HepG2 (cell line): ENCODE measurements around the gene THOP1. TPM values are rescaled to one million over a fixed set of nuclear protein-coding genes. Genes with fewer than 3 reads are reported as not detected.

ENCODE experiments used
- ATAC-seq: fragments of 200-7000 bp; cut with Tn5 transposase; 3 replicates; pipeline ENCODE4 v1.9.1; 2020; ENCODE audit warnings: mild to moderate bottlenecking, moderate library complexity
- BruUV-seq: library from RNA; stranded (reverse); fragments of 400-500 nt; replicated peaks from 2 replicates; lab custom pipeline; 2021; lab: Mats Ljungman, UMichigan
- CTCF ChIA-PET: fragments of 300-600 bp; formaldehyde crosslinking; extraction: SDS; loops from one replicate; lab custom pipeline; 2021; ENCODE audit warnings: low total read pairs, inconsistent platforms, low intra/inter-chr PET ratio; lab: Yijun Ruan, JAX
- POLR2A ChIA-PET: fragments of 350-600 bp; sonication (Branson Sonifier 250); formaldehyde crosslinking; loops from one replicate; lab custom pipeline; 2020; ENCODE audit warnings: antibody characterized with exemption, inconsistent platforms; lab: Yijun Ruan, JAX
- DNase-seq: peaks from one replicate; pipeline ENCODE4 v3.0.0-alpha.2; 2015; ENCODE audit warnings: low spot score
- FAIRE-seq: peaks from 3 replicates; lab custom pipeline; 2011; peaks lifted over from hg19 to GRCh38; lab: Jason Lieb, UNC
- H2AFZ ChIP-seq: one replicate; pipeline ENCODE4 v1.6.1; 2011; ENCODE audit warnings: low read length, inconsistent platforms
- H3K27ac ChIP-seq: fragments of 300-600 bp; 3 replicates; pipeline ENCODE4 v1.8.0; 2011; ENCODE audit warnings: mixed run types, mild to moderate bottlenecking, mixed read lengths, low read length, inconsistent platforms; ENCODE audit not compliant: insufficient read depth; ENCODE audit errors: extremely low read length
- H3K27me3 ChIP-seq, 2 experiments: fragments of 200-600 bp in 1 of 2; 2 replicates in 1 of 2; 3 replicates in 1 of 2; pipeline versions ENCODE4 v1.6.0 to v1.8.0; 2011; ENCODE audit warnings: low read length in 2 of 2, mild to moderate bottlenecking in 2 of 2, moderate library complexity in 2 of 2, inconsistent platforms in 1 of 2; ENCODE audit not compliant: insufficient read depth in 2 of 2, control insufficient read depth in 1 of 2
- H3K36me3 ChIP-seq, 2 experiments: fragments of 200-600 bp in 1 of 2; replicated peaks in 1 of 2; 2 replicates in 1 of 2; 3 replicates in 1 of 2; pipeline versions ENCODE4 v1.5.1 to v1.8.0; 2011; ENCODE audit warnings: low read length in 2 of 2, inconsistent platforms in 1 of 2; ENCODE audit not compliant: insufficient read depth in 2 of 2, control insufficient read depth in 1 of 2
- H3K4me1 ChIP-seq: 2 replicates; pipeline ENCODE4 v1.5.1; 2012; ENCODE audit warnings: low read length, inconsistent platforms; ENCODE audit not compliant: insufficient read depth
- H3K4me2 ChIP-seq: 2 replicates; pipeline ENCODE4 v1.6.0; 2011; ENCODE audit warnings: low read depth, low read length, inconsistent platforms
- H3K4me3 ChIP-seq, 3 experiments: fragments of 200-600 bp in 1 of 3; sonication (generic), shearing (Covaris generic) in 1 of 3; replicated peaks in 1 of 3; 2 replicates each; pipeline ENCODE4 v1.5.1; 2011 to 2016; ENCODE audit warnings: low read length in 3 of 3, inconsistent platforms in 2 of 3, low read depth in 2 of 3, mild to moderate bottlenecking in 2 of 3, control low read depth in 1 of 3, mixed read lengths in 1 of 3; ENCODE audit not compliant: insufficient read depth in 1 of 3
- H3K79me2 ChIP-seq: one replicate; pipeline ENCODE4 v1.6.1; 2011; ENCODE audit warnings: low read length, inconsistent platforms; ENCODE audit not compliant: insufficient read depth
- H3K9ac ChIP-seq: 2 replicates; pipeline ENCODE4 v1.6.0; 2011; ENCODE audit warnings: mild to moderate bottlenecking, low read depth, low read length, inconsistent platforms; ENCODE audit not compliant: insufficient read depth
- H3K9me3 ChIP-seq: 2 replicates; pipeline ENCODE4 v1.5.1; 2012; ENCODE audit warnings: mild to moderate bottlenecking, low read length
- H4K20me1 ChIP-seq: 2 replicates; pipeline ENCODE4 v1.6.0; 2011; ENCODE audit warnings: inconsistent platforms, mild to moderate bottlenecking, low read length, moderate library complexity; ENCODE audit not compliant: insufficient read depth
- ATF7-NPFF ChIP-seq: sonication (generic); formaldehyde crosslinking; IDR thresholded peaks from 2 replicates; pipeline ENCODE4 v1.8.1; 2023; ENCODE audit warnings: mild to moderate bottlenecking, low read depth, missing genetic modification reagents, moderate library complexity
- HNRNPK ChIP-seq: fragments of 200-400 bp; formaldehyde crosslinking; IDR thresholded peaks from 2 replicates; pipeline ENCODE4 v1.6.1; 2018; ENCODE audit warnings: low read length, low read depth, moderate library complexity, mild to moderate bottlenecking; ENCODE audit not compliant: poor library complexity, severe bottlenecking
- RBAK ChIP-seq: sonication (generic); formaldehyde crosslinking; IDR thresholded peaks from 2 replicates; pipeline ENCODE4 v1.5.1; 2020; ENCODE audit warnings: mild to moderate bottlenecking, missing genetic modification reagents
- RELA ChIP-seq: sonication (generic); formaldehyde crosslinking; IDR thresholded peaks from 2 replicates; pipeline ENCODE4 v1.4.0; 2020; ENCODE audit warnings: missing genetic modification reagents
- TARDBP ChIP-seq: sonication (generic); formaldehyde crosslinking; IDR thresholded peaks from 2 replicates; pipeline ENCODE4 v1.8.0; 2022; ENCODE audit warnings: mild to moderate bottlenecking, missing genetic modification reagents
- TBX2 ChIP-seq: sonication (generic); formaldehyde crosslinking; IDR thresholded peaks from 2 replicates; pipeline ENCODE4 v1.5.0; 2020; ENCODE audit warnings: missing genetic modification reagents, mild to moderate bottlenecking, borderline replicate concordance
- TCF12 ChIP-seq, 2 experiments: fragments of 450-650 bp in 1 of 2; sonication (generic) in 1 of 2; formaldehyde crosslinking in 1 of 2; IDR thresholded peaks; 2 replicates each; pipeline versions ENCODE4 v1.6.1 to v1.8.0; 2017 to 2022; ENCODE audit warnings: antibody characterized with exemption in 1 of 2, mild to moderate bottlenecking in 1 of 2, missing genetic modification reagents in 1 of 2, moderate library complexity in 1 of 2
- ZFY ChIP-seq: sonication (generic); formaldehyde crosslinking; IDR thresholded peaks from 2 replicates; pipeline ENCODE4 v1.4.0; 2020; ENCODE audit warnings: missing genetic modification reagents
- ZNF101 ChIP-seq: sonication (generic); formaldehyde crosslinking; IDR thresholded peaks from 2 replicates; pipeline ENCODE4 v1.4.0; 2020; ENCODE audit warnings: mild to moderate bottlenecking, low read depth, missing genetic modification reagents, borderline replicate concordance
- WGBS: methylation state at CpG from one replicate; pipeline ENCODE4 v1.1.6; 2017; ENCODE audit warnings: low lambda C conversion rate; 5-methylcytosine and 5-hydroxymethylcytosine counted together
- in situ Hi-C: cut with HindIII; loops from 2 replicates; pipeline ENCODE4 v1.10.0; 2017; ENCODE audit warnings: low pct_unique_long_range_greater_than_20kb; ENCODE audit not compliant: extremely low pct_ligation_motif_present
- intact Hi-C: fragments of 100-400 bp; cut with micrococcal nuclease; formaldehyde crosslinking; loops from one replicate; pipeline ENCODE4 v1.10.0; 2022; ENCODE audit not compliant: unreplicated experiment
- polyA plus RNA-seq, 8 experiments: library from polyadenylated mRNA; depleted of rRNA in 3 of 8; stranded (reverse) in 7 of 8; unstranded in 1 of 8; fragments of >200 nt; fragmentation: Illumina TruSeq in 4 of 8; extraction: Trizol in 4 of 8; gene quantifications; 2 replicates each; pipeline versions ENCODE4 v1.2.1 to v1.2.3, GENCODE V29; 2011 to 2016; ENCODE audit warnings: low read depth in 4 of 8, missing spikeins in 1 of 8, mixed read lengths in 1 of 8; ENCODE audit not compliant: insufficient read depth in 1 of 8
- total RNA-seq, 5 experiments: library from RNA; depleted of rRNA; stranded (reverse); fragments of >200 nt; fragmentation: Illumina TruSeq; extraction: Trizol; gene quantifications; 2 replicates each; pipeline ENCODE4 v1.2.3, GENCODE V29; 2016; ENCODE audit warnings: low read depth in 1 of 5

Gene THOP1
- total and polyA plus RNA-seq, 2 of the 13 experiments (the other 11 are each of a cell fraction or from before 2014, with no cell fraction given), result 74.4 to 116 TPM

GRCh38 chr19:2805991-2806649, 20.8 kb downstream of the THOP1 start:
- Histone ChIP-seq H4K20me1 (no peaks in the 10 kb centered on the region), H3K4me1 (peaks cover 9% of the 10 kb centered on the region), H3K4me3 (no peak overlapping the region), H2AFZ (no peak overlapping the region), H3K27ac (no peak overlapping the region), H3K4me2 (no peak overlapping the region), H3K9me3 (no peaks in the 10 kb centered on the region), H3K36me3 (peaks cover 24 to 62% of the 10 kb centered on the region in 2 experiments; a peak in 4 of 5 replicates), H3K79me2 (no peaks in the 10 kb centered on the region), H3K27me3 (no peaks in the 10 kb centered on the region), H3K9ac (no peak overlapping the region)
- intact Hi-C loops, result no loop called here
- ATAC-seq, result no peak
- 97% methylated on average over 18 of the region's 23 CpGs for WGBS
- ChIA-PET POLR2A (no interaction called here), CTCF (no interaction called here)
- FAIRE-seq, result no peak
- DNase-seq, result no peak
- TF ChIP-seq RELA (CRISPR knock-in tag), result no peak
- TF ChIP-seq RBAK, result no peak
- TF ChIP-seq TARDBP (CRISPR knock-in tag), result no peak
- TF ChIP-seq ZNF101 (CRISPR knock-in tag), result no peak
- TF ChIP-seq HNRNPK, result no peak
- TF ChIP-seq ZFY, result no peak
- no TSS peak for BruUV-seq
- in situ Hi-C loops, result no loop called here

GRCh38 chr19:2806736-2807378, 21.6 kb downstream of the THOP1 start:
- Histone ChIP-seq H4K20me1 (no peaks in the 10 kb centered on the region), H3K79me2 (no peaks in the 10 kb centered on the region), H3K4me1 (peaks cover 16% of the 10 kb centered on the region)
- FAIRE-seq (no peak), DNase-seq (no peak)
- WGBS, result 98% methylated on average over 15 of the region's 34 CpGs
- in situ Hi-C loops, result no loop called here
- intact Hi-C loops, result no loop called here
- no peak for TF ChIP-seq TCF12 (IDR thresholded peaks at IDR 0.05)
- TF ChIP-seq TCF12 (CRISPR knock-in tag; IDR thresholded peaks at IDR 0.05), result no peak
- no peak for TF ChIP-seq TBX2 (CRISPR knock-in tag)
- no peak for TF ChIP-seq ATF7-NPFF (CRISPR knock-in tag)
- TF ChIP-seq, all 625 proteins: peak for 0
- Histone ChIP-seq H3K36me3 (peaks cover 21 to 56% of the 10 kb centered on the region in 2 experiments; a peak in 4 of 5 replicates), H3K9ac (no peak overlapping the region), H3K27me3 (no peaks in the 10 kb centered on the region), H2AFZ (no peak overlapping the region), H3K9me3 (no peaks in the 10 kb centered on the region), H3K4me2 (no peak overlapping the region), H3K4me3 (no peak overlapping the region), H3K27ac (no peak overlapping the region)
- BruUV-seq, result no TSS peak
- ChIA-PET CTCF (no interaction called here), POLR2A (no interaction called here)
- no peak for ATAC-seq
